ENCODE results near the gene WDR53. TPM values are rescaled to one million over a fixed set of nuclear protein-coding genes. Genes with fewer than 3 reads are reported as not detected.

Gene WDR53
- total RNA-seq, 4 donors from 2014 or later, result 3.1 to 9.7 (median 7.7) TPM

DNA sequence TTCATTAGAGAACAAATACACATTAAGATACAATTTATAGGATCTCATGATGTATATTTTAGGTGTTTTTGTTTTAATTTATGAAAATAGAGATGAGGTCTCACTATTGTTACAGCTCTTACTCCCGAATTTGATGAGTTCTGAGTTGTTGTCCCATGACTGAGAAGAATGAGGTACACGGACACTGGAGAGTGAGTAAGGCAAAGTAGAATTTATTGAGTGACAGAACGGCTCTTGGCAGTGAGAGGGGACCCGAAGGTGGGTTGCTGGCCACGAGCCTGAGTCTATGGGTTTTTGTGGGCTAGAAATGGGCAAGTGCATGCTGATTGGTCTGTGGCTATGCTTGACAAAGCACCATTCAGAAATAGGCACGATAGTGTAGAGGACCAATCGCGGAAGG, 61.7 kb downstream of the WDR53 start:
- Histone ChIP-seq H3K4me3 (no peak overlapping the region), H3K9me3 (no peaks in the 10 kb centered on the region), H3K36me3 (no peaks in the 10 kb centered on the region), H3K4me1 (peaks cover 6% of the 10 kb centered on the region), H3K27ac (no peak overlapping the region), H3K27me3 (no peaks in the 10 kb centered on the region)
- WGBS, result 89% methylated on average over 8 of the region's 8 CpGs
- no peak for DNase-seq (ENCODE audit: low spot score in 2 of 2)
- TF ChIP-seq, protein P1, sequence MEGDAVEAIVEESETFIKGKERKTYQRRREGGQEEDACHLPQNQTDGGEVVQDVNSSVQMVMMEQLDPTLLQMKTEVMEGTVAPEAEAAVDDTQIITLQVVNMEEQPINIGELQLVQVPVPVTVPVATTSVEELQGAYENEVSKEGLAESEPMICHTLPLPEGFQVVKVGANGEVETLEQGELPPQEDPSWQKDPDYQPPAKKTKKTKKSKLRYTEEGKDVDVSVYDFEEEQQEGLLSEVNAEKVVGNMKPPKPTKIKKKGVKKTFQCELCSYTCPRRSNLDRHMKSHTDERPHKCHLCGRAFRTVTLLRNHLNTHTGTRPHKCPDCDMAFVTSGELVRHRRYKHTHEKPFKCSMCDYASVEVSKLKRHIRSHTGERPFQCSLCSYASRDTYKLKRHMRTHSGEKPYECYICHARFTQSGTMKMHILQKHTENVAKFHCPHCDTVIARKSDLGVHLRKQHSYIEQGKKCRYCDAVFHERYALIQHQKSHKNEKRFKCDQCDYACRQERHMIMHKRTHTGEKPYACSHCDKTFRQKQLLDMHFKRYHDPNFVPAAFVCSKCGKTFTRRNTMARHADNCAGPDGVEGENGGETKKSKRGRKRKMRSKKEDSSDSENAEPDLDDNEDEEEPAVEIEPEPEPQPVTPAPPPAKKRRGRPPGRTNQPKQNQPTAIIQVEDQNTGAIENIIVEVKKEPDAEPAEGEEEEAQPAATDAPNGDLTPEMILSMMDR (IDR thresholded peaks at IDR 0.05), result no peak
- no peak for TF ChIP-seq EP300 (IDR thresholded peaks at IDR 0.05)
- TF ChIP-seq POLR2AphosphoS5 (IDR thresholded peaks at IDR 0.05), result no peak
- TF ChIP-seq POLR2A (IDR thresholded peaks at IDR 0.05), result no peak

DNA sequence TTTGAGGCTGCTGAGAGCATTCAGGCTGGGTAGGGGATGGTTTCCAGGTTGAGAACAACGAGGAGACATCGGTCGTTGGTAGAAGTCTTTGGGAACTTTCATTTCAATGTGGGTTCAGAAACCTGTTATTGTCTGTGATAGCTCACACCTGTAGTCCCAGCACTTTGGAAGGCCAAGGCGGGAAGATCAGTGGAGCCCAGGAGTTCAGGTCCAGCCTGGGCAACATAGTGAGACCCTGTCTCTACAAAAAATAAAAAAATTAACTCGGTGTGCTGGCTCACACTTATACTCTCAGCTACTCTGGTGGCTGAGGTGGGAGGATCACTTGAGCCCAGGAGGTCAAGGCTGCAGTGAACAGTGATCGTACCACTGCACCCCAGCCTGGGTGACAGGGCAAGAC, 63.8 kb downstream of the WDR53 start:
- Histone ChIP-seq H3K27me3 (no peaks in the 10 kb centered on the region), H3K4me1 (peaks cover 26% of the 10 kb centered on the region), H3K4me3 (no peak overlapping the region), H3K9me3 (no peaks in the 10 kb centered on the region), H3K36me3 (no peaks in the 10 kb centered on the region), H3K27ac (no peak overlapping the region)
- WGBS, result 98% methylated on average over 6 of the region's 6 CpGs
- no peak for DNase-seq (ENCODE audit: low spot score in 2 of 2)
- TF ChIP-seq POLR2AphosphoS5 (IDR thresholded peaks at IDR 0.05) (no peak), EP300 (IDR thresholded peaks at IDR 0.05) (no peak), POLR2A (IDR thresholded peaks at IDR 0.05) (no peak)
- TF ChIP-seq, protein P1 (IDR thresholded peaks at IDR 0.05), result no peak

Other genes starting within 250 kb of the WDR53 start
- gene TM4SF19, start 230.2 kb downstream of the WDR53 start, total RNA-seq, result under 1 TPM in 2 of 4 donors, not detected in 2; 0.68 to 0.89 TPM
- 10 to 100 TPM; 21.7 to 48.6 (median 33.8) TPM for gene UBXN7, start 136.1 kb downstream of the WDR53 start, total RNA-seq
- gene RNF168, start 64.8 kb downstream of the WDR53 start, total RNA-seq, result 10 to 100 TPM; 22.2 to 40.6 (median 32.6) TPM
- not detected for gene SMCO1, start 53.2 kb downstream of the WDR53 start, total RNA-seq
- 10 to 100 TPM in 3 of 4 donors, 1 to 10 TPM in 1; 7.5 to 25.7 (median 17.3) TPM for gene FBXO45, start 106 bp upstream of the WDR53 start, total RNA-seq
- gene NRROS, start 71.1 kb upstream of the WDR53 start, total RNA-seq, result 1 to 10 TPM in 3 of 4 donors, under 1 TPM in 1; 0.95 to 4.5 (median 1.5) TPM
- under 1 TPM; 0.26 to 0.68 (median 0.49) TPM for gene CEP19, start 143.7 kb upstream of the WDR53 start, total RNA-seq
- gene PIGX, start 143.8 kb upstream of the WDR53 start, total RNA-seq, result 10 to 100 TPM; 16.3 to 30.7 (median 24.4) TPM
- 10 to 100 TPM; 29.6 to 42.8 (median 33.5) TPM for gene PAK2, start 171.3 kb upstream of the WDR53 start, total RNA-seq

All from suprapubic skin (tissue), 4 donors.